Astrocyte (in vitro differentiated cells and primary cell): ENCODE measurements around the gene UBE2L3. TPM values are rescaled to one million over a fixed set of nuclear protein-coding genes. Genes with fewer than 3 reads are reported as not detected.
"Not testable (repeated sequence)": the region's sequence is repeated elsewhere in the genome, so short reads cannot be mapped to it uniquely, and the experiment has no call there.

Experiments
- DNase-seq: peaks from one replicate; pipeline ENCODE4 v3.0.0-alpha.2; 2010; ENCODE audit warnings: low read depth
- FAIRE-seq: peaks from 2 replicates; lab custom pipeline; 2011; peaks lifted over from hg19 to GRCh38; lab: Jason Lieb, UNC
- H2AFZ ChIP-seq: 2 replicates; pipeline ENCODE4 v1.6.0; 2012; ENCODE audit warnings: low read depth, low read length, inconsistent platforms
- H3K27ac ChIP-seq: 2 replicates; pipeline ENCODE4 v1.5.1; 2011; ENCODE audit warnings: low read depth, low read length, inconsistent platforms
- H3K27me3 ChIP-seq: 2 replicates; pipeline ENCODE4 v1.6.0; 2011; ENCODE audit warnings: low read length, inconsistent platforms; ENCODE audit not compliant: insufficient read depth
- H3K36me3 ChIP-seq: 2 replicates; pipeline ENCODE4 v1.5.1; 2011; ENCODE audit warnings: low read length, inconsistent platforms; ENCODE audit not compliant: insufficient read depth
- H3K4me1 ChIP-seq: 2 replicates; pipeline ENCODE4 v1.5.1; 2011; ENCODE audit warnings: low read length, inconsistent platforms; ENCODE audit not compliant: insufficient read depth
- H3K4me2 ChIP-seq: 2 replicates; pipeline ENCODE4 v1.6.0; 2012; ENCODE audit warnings: low read length, inconsistent platforms
- H3K4me3 ChIP-seq: 2 replicates; pipeline ENCODE4 v1.5.1; 2011; ENCODE audit warnings: low read depth, mild to moderate bottlenecking, low read length, inconsistent platforms; ENCODE audit not compliant: insufficient read depth
- H3K79me2 ChIP-seq: 2 replicates; pipeline ENCODE4 v1.6.0; 2012; ENCODE audit warnings: mild to moderate bottlenecking, low read length, inconsistent platforms; ENCODE audit not compliant: insufficient read depth
- H3K9ac ChIP-seq: 2 replicates; pipeline ENCODE4 v1.6.0; 2012; ENCODE audit warnings: mild to moderate bottlenecking, low read length, inconsistent platforms
- H3K9me3 ChIP-seq: 2 replicates; pipeline ENCODE4 v1.5.1; 2012; ENCODE audit warnings: low read depth, mild to moderate bottlenecking, low read length, inconsistent platforms; ENCODE audit not compliant: insufficient read depth
- H4K20me1 ChIP-seq: 2 replicates; pipeline ENCODE4 v1.6.0; 2012; ENCODE audit warnings: low read length, inconsistent platforms; ENCODE audit not compliant: insufficient read depth
- H3K27ac Mint-ChIP-seq: one replicate; pipeline ENCODE4 v1.8.0; 2021; ENCODE audit warnings: mild to moderate bottlenecking, mixed read lengths; ENCODE audit not compliant: unreplicated experiment
- H3K27me3 Mint-ChIP-seq: one replicate; pipeline ENCODE4 v1.8.0; 2021; ENCODE audit warnings: low read depth, mixed read lengths; ENCODE audit not compliant: unreplicated experiment
- H3K36me3 Mint-ChIP-seq: one replicate; pipeline ENCODE4 v1.8.0; 2021; ENCODE audit warnings: low read depth, mixed read lengths; ENCODE audit not compliant: unreplicated experiment
- H3K4me1 Mint-ChIP-seq: one replicate; pipeline ENCODE4 v1.8.0; 2021; ENCODE audit warnings: low read depth, mixed read lengths; ENCODE audit not compliant: unreplicated experiment
- H3K4me3 Mint-ChIP-seq: one replicate; pipeline ENCODE4 v1.8.0; 2021; ENCODE audit warnings: mild to moderate bottlenecking, moderate library complexity, mixed read lengths; ENCODE audit not compliant: unreplicated experiment
- H3K9me3 Mint-ChIP-seq: one replicate; pipeline ENCODE4 v1.8.0; 2021; ENCODE audit warnings: mild to moderate bottlenecking, mixed read lengths; ENCODE audit not compliant: unreplicated experiment
- EZH2 ChIP-seq: IDR thresholded peaks from 2 replicates; pipeline ENCODE4 v1.6.1; 2012; ENCODE audit warnings: mild to moderate bottlenecking, low read length, inconsistent platforms; ENCODE audit not compliant: insufficient read depth
- total RNA-seq: library from RNA; stranded (reverse); gene quantifications from 2 replicates; pipeline ENCODE4 v1.2.1, GENCODE V29; 2021
- TF ChIP-seq, protein P1 (sequence below): IDR thresholded peaks from 2 replicates; pipeline ENCODE4 v1.5.1; 2011; ENCODE audit warnings: low read depth, mild to moderate bottlenecking, inconsistent platforms, low read length, moderate library complexity; ENCODE audit not compliant: insufficient read depth

The UBE2L3 gene
- total RNA-seq, 1 donor from 2014 or later = 62.8 TPM

GRCh38 chr22:21559345-21560125 is 8.0 kb upstream of the UBE2L3 start:
- not testable (repeated sequence) for H3K4me1 ChIP-seq, H3K4me1 Mint-ChIP-seq, FAIRE-seq, H3K4me3 Mint-ChIP-seq, H4K20me1 ChIP-seq, H3K9ac ChIP-seq, H3K27me3 ChIP-seq, H3K27ac ChIP-seq, H3K79me2 ChIP-seq, H3K36me3 Mint-ChIP-seq, DNase-seq, H3K4me3 ChIP-seq, H3K4me2 ChIP-seq, H3K9me3 Mint-ChIP-seq, H3K36me3 ChIP-seq, H3K27ac Mint-ChIP-seq, H3K27me3 Mint-ChIP-seq, H2AFZ ChIP-seq, H3K9me3 ChIP-seq

GRCh38 chr22:21560657-21561056 is 6.9 kb upstream of the UBE2L3 start:
- not testable (repeated sequence) for H3K79me2 ChIP-seq, FAIRE-seq, H3K27ac Mint-ChIP-seq, H3K9me3 ChIP-seq, H4K20me1 ChIP-seq, H3K4me3 ChIP-seq, H3K4me2 ChIP-seq, H2AFZ ChIP-seq, H3K27ac ChIP-seq, H3K4me1 ChIP-seq, H3K4me3 Mint-ChIP-seq, H3K4me1 Mint-ChIP-seq, H3K27me3 ChIP-seq, DNase-seq, H3K27me3 Mint-ChIP-seq, H3K9ac ChIP-seq, H3K36me3 Mint-ChIP-seq, H3K36me3 ChIP-seq, H3K9me3 Mint-ChIP-seq

DNA sequence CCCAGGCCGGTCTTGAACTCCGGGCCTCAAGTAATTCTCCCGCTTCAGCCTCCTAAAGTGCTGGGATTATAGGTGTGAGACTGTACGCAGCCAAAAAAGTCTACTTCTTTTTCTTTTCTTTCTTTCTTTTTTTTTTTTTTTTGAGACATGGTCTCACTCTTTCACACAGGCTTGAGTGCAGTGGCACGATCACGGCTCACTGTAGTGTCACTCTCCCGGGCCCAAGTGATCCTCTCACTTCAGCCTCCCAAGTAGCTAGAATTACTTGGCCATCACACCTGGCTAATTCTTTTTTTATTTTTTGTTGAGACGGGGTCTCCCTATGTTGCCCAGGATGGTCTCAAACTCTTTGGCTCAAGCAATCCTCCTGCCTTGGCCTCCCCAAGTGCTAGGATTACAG is 3.6 kb upstream of the UBE2L3 start:
- Histone ChIP-seq H2AFZ (no peak overlapping the region), H3K27ac (no peak overlapping the region), H3K4me3 (no peak overlapping the region), H3K4me2 (no peak overlapping the region), H3K9me3 (no peaks in the 10 kb centered on the region), H3K27me3 (no peaks in the 10 kb centered on the region), H3K36me3 (no peaks in the 10 kb centered on the region), H3K9ac (no peak overlapping the region), H3K79me2 (peaks cover 17% of the 10 kb centered on the region), H4K20me1 (peaks cover 10% of the 10 kb centered on the region), H3K4me1 (peaks cover 3% of the 10 kb centered on the region)
- DNase-seq = no peak
- H3K4me1 Mint-ChIP-seq = no peaks in the 10 kb centered on the region
- no peak overlapping the region for H3K27ac Mint-ChIP-seq
- no peak for FAIRE-seq
- H3K27me3 Mint-ChIP-seq = peaks cover 8% of the 10 kb centered on the region
- H3K9me3 Mint-ChIP-seq = no peaks in the 10 kb centered on the region
- H3K4me3 Mint-ChIP-seq = no peak overlapping the region
- no peak for TF ChIP-seq EZH2
- TF ChIP-seq, protein P1, sequence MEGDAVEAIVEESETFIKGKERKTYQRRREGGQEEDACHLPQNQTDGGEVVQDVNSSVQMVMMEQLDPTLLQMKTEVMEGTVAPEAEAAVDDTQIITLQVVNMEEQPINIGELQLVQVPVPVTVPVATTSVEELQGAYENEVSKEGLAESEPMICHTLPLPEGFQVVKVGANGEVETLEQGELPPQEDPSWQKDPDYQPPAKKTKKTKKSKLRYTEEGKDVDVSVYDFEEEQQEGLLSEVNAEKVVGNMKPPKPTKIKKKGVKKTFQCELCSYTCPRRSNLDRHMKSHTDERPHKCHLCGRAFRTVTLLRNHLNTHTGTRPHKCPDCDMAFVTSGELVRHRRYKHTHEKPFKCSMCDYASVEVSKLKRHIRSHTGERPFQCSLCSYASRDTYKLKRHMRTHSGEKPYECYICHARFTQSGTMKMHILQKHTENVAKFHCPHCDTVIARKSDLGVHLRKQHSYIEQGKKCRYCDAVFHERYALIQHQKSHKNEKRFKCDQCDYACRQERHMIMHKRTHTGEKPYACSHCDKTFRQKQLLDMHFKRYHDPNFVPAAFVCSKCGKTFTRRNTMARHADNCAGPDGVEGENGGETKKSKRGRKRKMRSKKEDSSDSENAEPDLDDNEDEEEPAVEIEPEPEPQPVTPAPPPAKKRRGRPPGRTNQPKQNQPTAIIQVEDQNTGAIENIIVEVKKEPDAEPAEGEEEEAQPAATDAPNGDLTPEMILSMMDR = no peak
- H3K36me3 Mint-ChIP-seq = no peaks in the 10 kb centered on the region
